ENCODE data around the gene DVL1. TPM values are rescaled to one million over a fixed set of nuclear protein-coding genes. Genes with fewer than 3 reads are reported as not detected.

The DVL1 gene
- total RNA-seq, 1 experiment from 2014 or later, result 91.4 TPM

DNA sequence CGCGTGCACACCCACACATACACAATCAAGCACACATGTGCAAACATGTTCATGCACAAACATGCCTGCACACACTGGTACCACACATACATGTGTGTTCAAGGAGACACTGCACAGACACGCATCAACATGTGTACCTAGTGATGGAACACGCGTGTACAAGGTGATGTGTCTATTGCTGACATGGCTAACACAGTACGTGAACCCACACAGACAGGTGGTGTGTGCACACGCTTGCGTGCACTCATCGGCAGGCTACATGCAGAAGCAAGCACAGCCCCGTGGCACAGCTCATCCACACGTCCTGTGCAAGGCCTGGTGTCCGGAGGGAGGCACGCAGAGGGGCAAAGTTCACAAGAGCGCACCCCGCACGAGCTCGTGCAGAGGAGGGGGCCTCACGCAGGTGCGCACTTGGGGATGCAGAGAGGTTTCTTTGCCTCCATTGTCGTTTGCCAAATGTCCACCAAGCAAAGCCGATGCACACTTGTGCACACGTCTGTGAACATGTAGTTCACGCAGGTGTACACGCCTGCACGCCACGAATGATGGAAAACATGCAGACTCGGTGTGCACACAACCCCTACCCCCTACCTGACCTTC, 42.5 kb downstream of the DVL1 start:
- POLR2A ChIA-PET, result no interaction called here
- CTCF ChIA-PET, result no interaction called here
- peaks cover 6% of the 10 kb centered on the region; the same call in 1 of the 2 replicates for H3K27me3 Mint-ChIP-seq (ENCODE audit: low read depth)
- TF ChIP-seq ETV6 (CRISPR knock-in tag; IDR thresholded peaks at IDR 0.05), result no peak
- TF ChIP-seq, protein P1, sequence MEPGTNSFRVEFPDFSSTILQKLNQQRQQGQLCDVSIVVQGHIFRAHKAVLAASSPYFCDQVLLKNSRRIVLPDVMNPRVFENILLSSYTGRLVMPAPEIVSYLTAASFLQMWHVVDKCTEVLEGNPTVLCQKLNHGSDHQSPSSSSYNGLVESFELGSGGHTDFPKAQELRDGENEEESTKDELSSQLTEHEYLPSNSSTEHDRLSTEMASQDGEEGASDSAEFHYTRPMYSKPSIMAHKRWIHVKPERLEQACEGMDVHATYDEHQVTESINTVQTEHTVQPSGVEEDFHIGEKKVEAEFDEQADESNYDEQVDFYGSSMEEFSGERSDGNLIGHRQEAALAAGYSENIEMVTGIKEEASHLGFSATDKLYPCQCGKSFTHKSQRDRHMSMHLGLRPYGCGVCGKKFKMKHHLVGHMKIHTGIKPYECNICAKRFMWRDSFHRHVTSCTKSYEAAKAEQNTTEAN (CRISPR knock-in tag; IDR thresholded peaks at IDR 0.05), result no peak
- TF ChIP-seq, protein P2, sequence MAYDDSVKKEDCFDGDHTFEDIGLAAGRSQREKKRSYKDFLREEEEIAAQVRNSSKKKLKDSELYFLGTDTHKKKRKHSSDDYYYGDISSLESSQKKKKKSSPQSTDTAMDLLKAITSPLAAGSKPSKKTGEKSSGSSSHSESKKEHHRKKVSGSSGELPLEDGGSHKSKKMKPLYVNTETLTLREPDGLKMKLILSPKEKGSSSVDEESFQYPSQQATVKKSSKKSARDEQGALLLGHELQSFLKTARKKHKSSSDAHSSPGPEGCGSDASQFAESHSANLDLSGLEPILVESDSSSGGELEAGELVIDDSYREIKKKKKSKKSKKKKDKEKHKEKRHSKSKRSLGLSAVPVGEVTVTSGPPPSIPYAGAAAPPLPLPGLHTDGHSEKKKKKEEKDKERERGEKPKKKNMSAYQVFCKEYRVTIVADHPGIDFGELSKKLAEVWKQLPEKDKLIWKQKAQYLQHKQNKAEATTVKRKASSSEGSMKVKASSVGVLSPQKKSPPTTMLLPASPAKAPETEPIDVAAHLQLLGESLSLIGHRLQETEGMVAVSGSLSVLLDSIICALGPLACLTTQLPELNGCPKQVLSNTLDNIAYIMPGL (CRISPR knock-in tag; IDR thresholded peaks at IDR 0.05), result no peak
- TF ChIP-seq, protein P3, sequence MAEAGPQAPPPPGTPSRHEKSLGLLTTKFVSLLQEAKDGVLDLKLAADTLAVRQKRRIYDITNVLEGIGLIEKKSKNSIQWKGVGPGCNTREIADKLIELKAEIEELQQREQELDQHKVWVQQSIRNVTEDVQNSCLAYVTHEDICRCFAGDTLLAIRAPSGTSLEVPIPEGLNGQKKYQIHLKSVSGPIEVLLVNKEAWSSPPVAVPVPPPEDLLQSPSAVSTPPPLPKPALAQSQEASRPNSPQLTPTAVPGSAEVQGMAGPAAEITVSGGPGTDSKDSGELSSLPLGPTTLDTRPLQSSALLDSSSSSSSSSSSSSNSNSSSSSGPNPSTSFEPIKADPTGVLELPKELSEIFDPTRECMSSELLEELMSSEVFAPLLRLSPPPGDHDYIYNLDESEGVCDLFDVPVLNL (CRISPR knock-in tag; IDR thresholded peaks at IDR 0.05; ENCODE audit: borderline replicate concordance, low read depth), result no peak
- TF ChIP-seq ZNF263 (CRISPR knock-in tag; IDR thresholded peaks at IDR 0.05; ENCODE audit: low read depth), result no peak
- TF ChIP-seq, protein P4, sequence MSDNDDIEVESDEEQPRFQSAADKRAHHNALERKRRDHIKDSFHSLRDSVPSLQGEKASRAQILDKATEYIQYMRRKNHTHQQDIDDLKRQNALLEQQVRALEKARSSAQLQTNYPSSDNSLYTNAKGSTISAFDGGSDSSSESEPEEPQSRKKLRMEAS (CRISPR knock-in tag; IDR thresholded peaks at IDR 0.05), result no peak
- no peak for TF ChIP-seq ZNF423 (CRISPR knock-in tag; IDR thresholded peaks at IDR 0.05)
- TF ChIP-seq NR3C1 (CRISPR knock-in tag; conservative IDR thresholded peaks at IDR 0.05; ENCODE audit: low read depth), result no peak
- no peak for TF ChIP-seq SMAD4 (CRISPR knock-in tag; IDR thresholded peaks at IDR 0.05)
- TF ChIP-seq, protein P5, sequence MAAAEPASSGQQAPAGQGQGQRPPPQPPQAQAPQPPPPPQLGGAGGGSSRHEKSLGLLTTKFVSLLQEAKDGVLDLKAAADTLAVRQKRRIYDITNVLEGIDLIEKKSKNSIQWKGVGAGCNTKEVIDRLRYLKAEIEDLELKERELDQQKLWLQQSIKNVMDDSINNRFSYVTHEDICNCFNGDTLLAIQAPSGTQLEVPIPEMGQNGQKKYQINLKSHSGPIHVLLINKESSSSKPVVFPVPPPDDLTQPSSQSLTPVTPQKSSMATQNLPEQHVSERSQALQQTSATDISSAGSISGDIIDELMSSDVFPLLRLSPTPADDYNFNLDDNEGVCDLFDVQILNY (CRISPR knock-in tag; IDR thresholded peaks at IDR 0.05), result no peak
- TF ChIP-seq GABPB1 (CRISPR knock-in tag; IDR thresholded peaks at IDR 0.05), result no peak
- no peak for TF ChIP-seq HMGA2 (CRISPR knock-in tag; IDR thresholded peaks at IDR 0.05)
- no peak for TF ChIP-seq ZNF671 (CRISPR knock-in tag; IDR thresholded peaks at IDR 0.05)
- no peak for TF ChIP-seq RELA (CRISPR knock-in tag; IDR thresholded peaks at IDR 0.05; ENCODE audit: borderline replicate concordance)
- TF ChIP-seq ESRRA (CRISPR knock-in tag; IDR thresholded peaks at IDR 0.05; ENCODE audit: borderline replicate concordance), result no peak
- H3K9me3 Mint-ChIP-seq, result no peaks in the 10 kb centered on the region
- no peak for ATAC-seq
- peaks cover 21% of the 10 kb centered on the region for H3K4me1 Mint-ChIP-seq
- H3K4me3 Mint-ChIP-seq, result peak overlapping the region; percentile 71
- no peaks in the 10 kb centered on the region for H3K36me3 Mint-ChIP-seq
- no peak for DNase-seq (ENCODE audit: low spot score)
- 0 out of 2 replicates have a peak overlapping the region, but pooled peaks have one; percentile 32 for H3K27ac Mint-ChIP-seq

DNA sequence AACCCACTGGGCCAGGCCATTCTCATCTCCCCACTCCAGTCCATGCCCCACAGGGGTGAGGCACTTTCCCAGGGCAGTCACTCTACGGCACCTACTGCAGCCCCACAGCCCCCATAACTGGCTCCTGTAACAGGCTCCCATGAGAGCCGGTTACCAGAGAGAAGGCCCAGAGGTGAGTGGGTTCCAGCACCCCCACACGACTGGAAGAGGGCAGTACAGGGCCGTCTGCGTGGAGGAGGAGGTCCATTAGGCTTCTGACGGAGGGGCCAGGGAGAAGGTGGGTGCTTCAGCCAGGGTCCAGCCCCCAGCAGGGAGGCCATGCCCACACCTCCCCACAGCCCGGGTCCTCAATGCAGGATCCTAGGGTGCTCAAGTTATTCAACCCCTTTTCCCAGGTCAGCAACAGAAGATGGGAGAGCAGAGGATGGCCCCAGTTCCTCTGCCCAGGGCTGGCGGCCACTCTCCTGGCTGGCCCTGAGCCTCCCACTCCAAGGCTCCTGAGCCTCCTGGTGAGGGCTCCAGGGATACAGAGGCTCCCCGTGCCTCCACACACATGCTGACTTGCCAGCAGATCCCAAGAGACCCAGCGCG, 43.1 kb downstream of the DVL1 start:
- peaks cover 6% of the 10 kb centered on the region; the same call in 1 of the 2 replicates for H3K27me3 Mint-ChIP-seq (ENCODE audit: low read depth)
- CTCF ChIA-PET, result interaction anchor here (1.3 to 7.6 kb wide), 2 partner anchors 14 to 66 kb away, joined by 4 to 81 read pairs; no protein-coding TSS in a partner anchor
- no peaks in the 10 kb centered on the region for H3K36me3 Mint-ChIP-seq
- no peak for DNase-seq (ENCODE audit: low spot score)
- POLR2A ChIA-PET, result no interaction called here
- H3K9me3 Mint-ChIP-seq, result no peaks in the 10 kb centered on the region
- peaks cover 21% of the 10 kb centered on the region for H3K4me1 Mint-ChIP-seq
- peak overlapping the region; percentile 87 for H3K27ac Mint-ChIP-seq
- peak overlapping the region; percentile 71 for H3K4me3 Mint-ChIP-seq
- peak; percentile 8 for ATAC-seq
- TF ChIP-seq ZNF396 (CRISPR knock-in tag; IDR thresholded peaks at IDR 0.05; ENCODE audit: borderline replicate concordance), result no peak
- TF ChIP-seq, protein P6, sequence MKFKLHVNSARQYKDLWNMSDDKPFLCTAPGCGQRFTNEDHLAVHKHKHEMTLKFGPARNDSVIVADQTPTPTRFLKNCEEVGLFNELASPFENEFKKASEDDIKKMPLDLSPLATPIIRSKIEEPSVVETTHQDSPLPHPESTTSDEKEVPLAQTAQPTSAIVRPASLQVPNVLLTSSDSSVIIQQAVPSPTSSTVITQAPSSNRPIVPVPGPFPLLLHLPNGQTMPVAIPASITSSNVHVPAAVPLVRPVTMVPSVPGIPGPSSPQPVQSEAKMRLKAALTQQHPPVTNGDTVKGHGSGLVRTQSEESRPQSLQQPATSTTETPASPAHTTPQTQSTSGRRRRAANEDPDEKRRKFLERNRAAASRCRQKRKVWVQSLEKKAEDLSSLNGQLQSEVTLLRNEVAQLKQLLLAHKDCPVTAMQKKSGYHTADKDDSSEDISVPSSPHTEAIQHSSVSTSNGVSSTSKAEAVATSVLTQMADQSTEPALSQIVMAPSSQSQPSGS (CRISPR knock-in tag; IDR thresholded peaks at IDR 0.05; ENCODE audit: borderline replicate concordance, low read depth), result no peak
- TF ChIP-seq, protein P7, sequence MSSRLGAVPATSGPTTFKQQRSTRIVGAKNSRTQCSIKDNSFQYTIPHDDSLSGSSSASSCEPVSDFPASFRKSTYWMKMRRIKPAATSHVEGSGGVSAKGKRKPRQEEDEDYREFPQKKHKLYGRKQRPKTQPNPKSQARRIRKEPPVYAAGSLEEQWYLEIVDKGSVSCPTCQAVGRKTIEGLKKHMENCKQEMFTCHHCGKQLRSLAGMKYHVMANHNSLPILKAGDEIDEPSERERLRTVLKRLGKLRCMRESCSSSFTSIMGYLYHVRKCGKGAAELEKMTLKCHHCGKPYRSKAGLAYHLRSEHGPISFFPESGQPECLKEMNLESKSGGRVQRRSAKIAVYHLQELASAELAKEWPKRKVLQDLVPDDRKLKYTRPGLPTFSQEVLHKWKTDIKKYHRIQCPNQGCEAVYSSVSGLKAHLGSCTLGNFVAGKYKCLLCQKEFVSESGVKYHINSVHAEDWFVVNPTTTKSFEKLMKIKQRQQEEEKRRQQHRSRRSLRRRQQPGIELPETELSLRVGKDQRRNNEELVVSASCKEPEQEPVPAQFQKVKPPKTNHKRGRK (CRISPR knock-in tag; IDR thresholded peaks at IDR 0.05; ENCODE audit: borderline replicate concordance), result no peak
- TF ChIP-seq JAZF1 (CRISPR knock-in tag; IDR thresholded peaks at IDR 0.05), result no peak
- TF ChIP-seq ZNF219 (CRISPR knock-in tag; IDR thresholded peaks at IDR 0.05; ENCODE audit: borderline replicate concordance), result no peak
- TF ChIP-seq, protein P8, sequence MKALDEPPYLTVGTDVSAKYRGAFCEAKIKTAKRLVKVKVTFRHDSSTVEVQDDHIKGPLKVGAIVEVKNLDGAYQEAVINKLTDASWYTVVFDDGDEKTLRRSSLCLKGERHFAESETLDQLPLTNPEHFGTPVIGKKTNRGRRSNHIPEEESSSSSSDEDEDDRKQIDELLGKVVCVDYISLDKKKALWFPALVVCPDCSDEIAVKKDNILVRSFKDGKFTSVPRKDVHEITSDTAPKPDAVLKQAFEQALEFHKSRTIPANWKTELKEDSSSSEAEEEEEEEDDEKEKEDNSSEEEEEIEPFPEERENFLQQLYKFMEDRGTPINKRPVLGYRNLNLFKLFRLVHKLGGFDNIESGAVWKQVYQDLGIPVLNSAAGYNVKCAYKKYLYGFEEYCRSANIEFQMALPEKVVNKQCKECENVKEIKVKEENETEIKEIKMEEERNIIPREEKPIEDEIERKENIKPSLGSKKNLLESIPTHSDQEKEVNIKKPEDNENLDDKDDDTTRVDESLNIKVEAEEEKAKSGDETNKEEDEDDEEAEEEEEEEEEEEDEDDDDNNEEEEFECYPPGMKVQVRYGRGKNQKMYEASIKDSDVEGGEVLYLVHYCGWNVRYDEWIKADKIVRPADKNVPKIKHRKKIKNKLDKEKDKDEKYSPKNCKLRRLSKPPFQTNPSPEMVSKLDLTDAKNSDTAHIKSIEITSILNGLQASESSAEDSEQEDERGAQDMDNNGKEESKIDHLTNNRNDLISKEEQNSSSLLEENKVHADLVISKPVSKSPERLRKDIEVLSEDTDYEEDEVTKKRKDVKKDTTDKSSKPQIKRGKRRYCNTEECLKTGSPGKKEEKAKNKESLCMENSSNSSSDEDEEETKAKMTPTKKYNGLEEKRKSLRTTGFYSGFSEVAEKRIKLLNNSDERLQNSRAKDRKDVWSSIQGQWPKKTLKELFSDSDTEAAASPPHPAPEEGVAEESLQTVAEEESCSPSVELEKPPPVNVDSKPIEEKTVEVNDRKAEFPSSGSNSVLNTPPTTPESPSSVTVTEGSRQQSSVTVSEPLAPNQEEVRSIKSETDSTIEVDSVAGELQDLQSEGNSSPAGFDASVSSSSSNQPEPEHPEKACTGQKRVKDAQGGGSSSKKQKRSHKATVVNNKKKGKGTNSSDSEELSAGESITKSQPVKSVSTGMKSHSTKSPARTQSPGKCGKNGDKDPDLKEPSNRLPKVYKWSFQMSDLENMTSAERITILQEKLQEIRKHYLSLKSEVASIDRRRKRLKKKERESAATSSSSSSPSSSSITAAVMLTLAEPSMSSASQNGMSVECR (CRISPR knock-in tag; IDR thresholded peaks at IDR 0.05; ENCODE audit: borderline replicate concordance), result no peak

Measured in WTC11 (cell line).